Keratinocyte (primary cell): ENCODE results near the gene FOXC1. TPM values are rescaled to one million over a fixed set of nuclear protein-coding genes. Genes with fewer than 3 reads are reported as not detected.

Source experiments
- DNase-seq: peaks from one replicate; pipeline ENCODE4 v3.0.0-alpha.2; 2011; ENCODE audit warnings: low read depth, missing footprints, low spot score
- FAIRE-seq: peaks from 2 replicates; lab custom pipeline; 2011; peaks lifted over from hg19 to GRCh38; lab: Jason Lieb, UNC
- H2AFZ ChIP-seq: 2 replicates; pipeline ENCODE4 v1.6.0; 2012; ENCODE audit warnings: low read length, control low read depth, inconsistent platforms; ENCODE audit not compliant: control insufficient read depth
- H3K27ac ChIP-seq: 2 replicates; pipeline ENCODE4 v1.5.1; 2011; ENCODE audit warnings: low read length; ENCODE audit not compliant: control insufficient read depth, insufficient read depth
- H3K27me3 ChIP-seq: 3 replicates; pipeline ENCODE4 v1.6.0; 2011; ENCODE audit warnings: low read length; ENCODE audit not compliant: control insufficient read depth, insufficient read depth; ENCODE audit errors: extremely low read depth
- H3K36me3 ChIP-seq, 2 experiments: 2 replicates in 1 of 2; 3 replicates in 1 of 2; pipeline ENCODE4 v1.5.1; 2011; ENCODE audit warnings: low read length in 2 of 2, mild to moderate bottlenecking in 1 of 2; ENCODE audit not compliant: control insufficient read depth in 2 of 2, insufficient read depth in 2 of 2; ENCODE audit errors: extremely low read depth in 1 of 2
- H3K4me1 ChIP-seq: 3 replicates; pipeline ENCODE4 v1.5.1; 2011; ENCODE audit warnings: low read length; ENCODE audit not compliant: control insufficient read depth, insufficient read depth; ENCODE audit errors: extremely low read depth
- H3K4me2 ChIP-seq: 3 replicates; pipeline ENCODE4 v1.6.0; 2011; ENCODE audit warnings: low read depth, low read length; ENCODE audit not compliant: control insufficient read depth, insufficient read depth; ENCODE audit errors: extremely low read depth
- H3K4me3 ChIP-seq, 3 experiments: fragments of 200-600 bp in 1 of 3; sonication (generic) in 1 of 3; 2 replicates in 2 of 3; 3 replicates in 1 of 3; pipeline ENCODE4 v1.5.1; 2011 to 2016; ENCODE audit warnings: low read length in 3 of 3, mild to moderate bottlenecking in 3 of 3, control low read depth in 2 of 3, inconsistent platforms in 1 of 3, low read depth in 1 of 3, mixed read lengths in 1 of 3, mixed run types in 1 of 3, moderate library complexity in 1 of 3; ENCODE audit not compliant: control insufficient read depth in 2 of 3, insufficient read depth in 2 of 3; ENCODE audit errors: extremely low read depth in 1 of 3
- H3K79me2 ChIP-seq: 2 replicates; pipeline ENCODE4 v1.6.0; 2012; ENCODE audit warnings: low read length; ENCODE audit not compliant: control insufficient read depth, insufficient read depth
- H3K9ac ChIP-seq: 3 replicates; pipeline ENCODE4 v1.6.0; 2011; ENCODE audit warnings: low read length; ENCODE audit not compliant: control insufficient read depth, insufficient read depth; ENCODE audit errors: extremely low read depth
- H3K9me1 ChIP-seq: 3 replicates; pipeline ENCODE4 v1.6.0; 2011; ENCODE audit warnings: low read length; ENCODE audit not compliant: control insufficient read depth, insufficient read depth; ENCODE audit errors: extremely low read depth
- H3K9me3 ChIP-seq: 2 replicates; pipeline ENCODE4 v1.5.1; 2012; ENCODE audit warnings: low read depth, low read length; ENCODE audit not compliant: control insufficient read depth
- H4K20me1 ChIP-seq: 3 replicates; pipeline ENCODE4 v1.6.0; 2011; ENCODE audit warnings: low read length; ENCODE audit not compliant: control insufficient read depth, insufficient read depth; ENCODE audit errors: extremely low read depth
- EZH2 ChIP-seq: IDR thresholded peaks from one replicate; pipeline ENCODE4 v1.6.1; 2012; ENCODE audit warnings: inconsistent platforms, mild to moderate bottlenecking, low read length, moderate library complexity
- dilution Hi-C: fragments of 300-500 bp; cut with MboI; formaldehyde crosslinking; loops from one replicate; pipeline ENCODE4 v1.7.0; 2020; ENCODE audit warnings: low sequenced_read_pairs; ENCODE audit not compliant: extremely low pct_ligation_motif_present
- polyA plus RNA-seq, 5 experiments: library from polyadenylated mRNA; depleted of rRNA in 3 of 5; stranded (reverse) in 3 of 5; stranded (forward) in 1 of 5; unstranded in 1 of 5; fragments of >200 nt; gene quantifications; 1 replicate in 1 of 5; 2 replicates in 3 of 5; 3 replicates in 1 of 5; pipeline versions ENCODE4 v1.2.1 to v1.2.3, GENCODE V29; 2011 to 2012; ENCODE audit warnings: missing spikeins in 2 of 5, low read depth in 1 of 5, low replicate concordance in 1 of 5
- TF ChIP-seq, protein P1 (sequence below), 3 experiments: IDR thresholded peaks in 1 of 3; conservative IDR thresholded peaks in 1 of 3; optimal IDR thresholded peaks in 1 of 3; 2 replicates in 2 of 3; 3 replicates in 1 of 3; pipeline versions ENCODE3 to v1.5.1; 2011; ENCODE audit warnings: low read length in 3 of 3, mild to moderate bottlenecking in 3 of 3, moderate library complexity in 2 of 3, control low read depth in 1 of 3, inconsistent platforms in 1 of 3; ENCODE audit not compliant: insufficient read depth in 2 of 3; ENCODE audit errors: extremely low read depth in 1 of 3

FOXC1 gene
- polyA plus RNA-seq, 1 donor (not counting 4 experiments of a cell fraction or from before 2014, with no cell fraction given), result 4.3 TPM

DNA sequence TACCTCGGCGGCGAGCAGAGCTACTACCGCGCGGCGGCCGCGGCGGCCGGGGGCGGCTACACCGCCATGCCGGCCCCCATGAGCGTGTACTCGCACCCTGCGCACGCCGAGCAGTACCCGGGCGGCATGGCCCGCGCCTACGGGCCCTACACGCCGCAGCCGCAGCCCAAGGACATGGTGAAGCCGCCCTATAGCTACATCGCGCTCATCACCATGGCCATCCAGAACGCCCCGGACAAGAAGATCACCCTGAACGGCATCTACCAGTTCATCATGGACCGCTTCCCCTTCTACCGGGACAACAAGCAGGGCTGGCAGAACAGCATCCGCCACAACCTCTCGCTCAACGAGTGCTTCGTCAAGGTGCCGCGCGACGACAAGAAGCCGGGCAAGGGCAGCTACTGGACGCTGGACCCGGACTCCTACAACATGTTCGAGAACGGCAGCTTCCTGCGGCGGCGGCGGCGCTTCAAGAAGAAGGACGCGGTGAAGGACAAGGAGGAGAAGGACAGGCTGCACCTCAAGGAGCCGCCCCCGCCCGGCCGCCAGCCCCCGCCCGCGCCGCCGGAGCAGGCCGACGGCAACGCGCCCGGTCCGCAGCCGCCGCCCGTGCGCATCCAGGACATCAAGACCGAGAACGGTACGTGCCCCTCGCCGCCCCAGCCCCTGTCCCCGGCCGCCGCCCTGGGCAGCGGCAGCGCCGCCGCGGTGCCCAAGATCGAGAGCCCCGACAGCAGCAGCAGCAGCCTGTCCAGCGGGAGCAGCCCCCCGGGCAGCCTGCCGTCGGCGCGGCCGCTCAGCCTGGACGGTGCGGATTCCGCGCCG, 994 bp downstream of the FOXC1 start:
- Histone ChIP-seq H3K9me1 (no peaks in the 10 kb centered on the region), H3K79me2 (peaks cover 40% of the 10 kb centered on the region), H2AFZ (peak overlapping the region; percentile 65), H3K36me3 (no peaks in the 10 kb centered on the region), H3K27me3 (peaks cover 36% of the 10 kb centered on the region), H3K4me2 (peak overlapping the region; percentile 66), H3K4me1 (peaks cover 22% of the 10 kb centered on the region), H4K20me1 (no peaks in the 10 kb centered on the region), H3K4me3 (peak overlapping the region; percentile 69 to 74 (median 70)), H3K9ac (peak overlapping the region; percentile 84), H3K27ac (peak overlapping the region; percentile 60), H3K9me3 (no peaks in the 10 kb centered on the region)
- dilution Hi-C loops, result no loop called here
- TF ChIP-seq, protein P1, sequence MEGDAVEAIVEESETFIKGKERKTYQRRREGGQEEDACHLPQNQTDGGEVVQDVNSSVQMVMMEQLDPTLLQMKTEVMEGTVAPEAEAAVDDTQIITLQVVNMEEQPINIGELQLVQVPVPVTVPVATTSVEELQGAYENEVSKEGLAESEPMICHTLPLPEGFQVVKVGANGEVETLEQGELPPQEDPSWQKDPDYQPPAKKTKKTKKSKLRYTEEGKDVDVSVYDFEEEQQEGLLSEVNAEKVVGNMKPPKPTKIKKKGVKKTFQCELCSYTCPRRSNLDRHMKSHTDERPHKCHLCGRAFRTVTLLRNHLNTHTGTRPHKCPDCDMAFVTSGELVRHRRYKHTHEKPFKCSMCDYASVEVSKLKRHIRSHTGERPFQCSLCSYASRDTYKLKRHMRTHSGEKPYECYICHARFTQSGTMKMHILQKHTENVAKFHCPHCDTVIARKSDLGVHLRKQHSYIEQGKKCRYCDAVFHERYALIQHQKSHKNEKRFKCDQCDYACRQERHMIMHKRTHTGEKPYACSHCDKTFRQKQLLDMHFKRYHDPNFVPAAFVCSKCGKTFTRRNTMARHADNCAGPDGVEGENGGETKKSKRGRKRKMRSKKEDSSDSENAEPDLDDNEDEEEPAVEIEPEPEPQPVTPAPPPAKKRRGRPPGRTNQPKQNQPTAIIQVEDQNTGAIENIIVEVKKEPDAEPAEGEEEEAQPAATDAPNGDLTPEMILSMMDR (optimal IDR thresholded peaks at IDR 0.05 in 1 of 3, IDR thresholded peaks at IDR 0.05 in 1 of 3, conservative IDR thresholded peaks at IDR 0.05 in 1 of 3; ENCODE audit: extremely low read depth in 1 of 3, insufficient read depth in 2 of 3, low read length in 3 of 3), result no peak
- TF ChIP-seq EZH2, result no peak
- FAIRE-seq, result no peak
- no peak for DNase-seq

DNA sequence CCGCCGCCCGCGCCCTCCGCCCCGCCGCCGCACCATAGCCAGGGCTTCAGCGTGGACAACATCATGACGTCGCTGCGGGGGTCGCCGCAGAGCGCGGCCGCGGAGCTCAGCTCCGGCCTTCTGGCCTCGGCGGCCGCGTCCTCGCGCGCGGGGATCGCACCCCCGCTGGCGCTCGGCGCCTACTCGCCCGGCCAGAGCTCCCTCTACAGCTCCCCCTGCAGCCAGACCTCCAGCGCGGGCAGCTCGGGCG, 1.5 kb downstream of the FOXC1 start:
- dilution Hi-C loops, result no loop called here
- H4K20me1 ChIP-seq, result no peaks in the 10 kb centered on the region
- FAIRE-seq, result no peak
- no peak for DNase-seq
- no peaks in the 10 kb centered on the region for H3K9me1 ChIP-seq
- no peaks in the 10 kb centered on the region for H3K9me3 ChIP-seq
- peaks cover 31% of the 10 kb centered on the region for H3K27me3 ChIP-seq
- peak overlapping the region; percentile 84 for H3K9ac ChIP-seq
- no peak for TF ChIP-seq EZH2
- TF ChIP-seq, protein P1 (optimal IDR thresholded peaks at IDR 0.05 in 1 of 3, IDR thresholded peaks at IDR 0.05 in 1 of 3, conservative IDR thresholded peaks at IDR 0.05 in 1 of 3; ENCODE audit: extremely low read depth in 1 of 3, insufficient read depth in 2 of 3, low read length in 3 of 3), result peak in 2 of 3 experiments; percentile 14 to 42
- H3K27ac ChIP-seq, result peak overlapping the region; percentile 26
- peak overlapping the region; percentile 46 to 74 (median 70) for H3K4me3 ChIP-seq
- H3K4me1 ChIP-seq, result peaks cover 22% of the 10 kb centered on the region
- H2AFZ ChIP-seq, result no peak overlapping the region
- peaks cover 40% of the 10 kb centered on the region for H3K79me2 ChIP-seq
- no peak overlapping the region for H3K4me2 ChIP-seq
- no peaks in the 10 kb centered on the region for H3K36me3 ChIP-seq
